Stimulated activated CD8-positive, alpha-beta memory T cell treated with anti-CD3 and anti-CD28 coated beads, Interleukin-2, amount 100 ng/mL, for 48 hours (primary cell): ENCODE measurements around the gene CEP112.

Experiments used
- DNase-seq, 2 donors: peaks; one replicate each; pipeline ENCODE4 v3.0.0-alpha.2; 2020; ENCODE audit warnings: low read depth in 2 of 2

Gene CEP112

DNA sequence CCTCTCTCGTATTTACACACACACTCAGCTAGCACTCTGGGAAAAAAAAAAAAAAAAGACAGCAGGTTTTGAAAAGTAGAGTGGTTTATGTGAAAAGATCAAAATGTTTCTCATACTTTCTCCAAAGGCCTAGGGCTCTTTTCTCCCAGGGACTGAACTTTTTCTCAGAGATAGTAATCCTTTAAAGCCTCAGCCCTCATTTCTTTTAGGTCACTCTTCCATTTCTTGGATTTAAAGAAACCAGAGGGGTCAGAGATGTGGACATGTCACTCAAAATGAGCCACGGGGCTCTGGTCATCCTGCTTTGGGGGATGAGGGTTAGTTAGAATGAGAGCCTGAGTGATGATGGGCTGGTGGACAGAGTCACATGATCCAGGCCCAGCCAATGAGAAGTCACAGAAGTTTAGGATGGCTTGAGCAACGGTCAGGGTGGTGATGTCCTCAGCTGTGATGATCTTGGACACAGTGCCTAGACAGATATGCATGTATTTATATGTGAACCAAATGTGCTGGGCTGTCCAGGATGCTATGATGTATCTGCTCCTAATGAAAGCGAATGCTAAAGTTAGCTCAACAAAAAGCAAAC lies 596.8 kb downstream of the CEP112 start:
- DNase-seq = no peak

DNA sequence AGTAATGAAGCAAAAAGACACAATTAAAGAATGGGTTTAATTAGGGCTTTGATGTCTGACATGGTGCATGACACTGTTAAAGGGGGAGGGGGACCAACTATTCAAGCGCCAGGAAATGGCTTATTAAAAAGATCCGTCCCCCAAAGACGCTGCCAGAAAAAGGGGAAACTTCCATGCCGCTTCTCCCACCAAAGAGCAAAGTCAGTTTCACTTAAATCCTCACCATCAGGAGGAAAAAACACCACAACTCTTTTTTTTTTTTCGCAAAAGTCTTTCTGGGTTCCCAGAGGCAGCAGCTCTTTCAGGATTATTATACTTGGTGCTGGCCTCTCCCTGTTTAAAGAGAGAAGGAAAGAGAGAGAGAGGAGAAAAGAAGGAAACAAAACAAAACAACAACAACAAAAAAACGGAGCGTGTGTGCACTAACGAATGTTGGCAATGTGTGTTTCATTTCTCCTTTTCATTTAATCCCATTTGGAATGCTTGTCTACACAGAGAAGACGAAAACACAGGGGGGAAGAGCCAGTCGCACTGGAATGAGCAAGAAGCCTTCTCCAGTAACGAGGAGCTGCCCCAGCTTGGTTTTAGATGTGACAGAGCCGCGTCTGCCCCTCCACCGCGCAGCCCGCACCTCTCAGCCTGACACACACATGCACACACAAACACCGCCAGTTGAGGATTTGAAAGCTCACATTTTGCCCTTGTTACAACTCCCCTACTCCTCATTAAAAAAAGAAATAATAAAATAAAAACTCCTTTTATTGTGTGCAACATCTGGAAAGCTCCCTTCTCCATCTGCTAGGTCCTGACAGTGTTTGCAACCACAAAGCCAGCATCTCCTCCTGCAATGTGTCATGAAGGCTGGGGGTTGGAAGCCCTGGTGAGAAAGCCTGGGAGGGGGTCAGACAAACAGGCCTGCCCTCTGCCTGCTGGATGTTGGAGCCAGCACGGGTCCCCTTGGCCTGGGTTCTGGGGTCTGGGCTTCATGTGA lies 597.8 kb downstream of the CEP112 start:
- no peak for DNase-seq

DNA sequence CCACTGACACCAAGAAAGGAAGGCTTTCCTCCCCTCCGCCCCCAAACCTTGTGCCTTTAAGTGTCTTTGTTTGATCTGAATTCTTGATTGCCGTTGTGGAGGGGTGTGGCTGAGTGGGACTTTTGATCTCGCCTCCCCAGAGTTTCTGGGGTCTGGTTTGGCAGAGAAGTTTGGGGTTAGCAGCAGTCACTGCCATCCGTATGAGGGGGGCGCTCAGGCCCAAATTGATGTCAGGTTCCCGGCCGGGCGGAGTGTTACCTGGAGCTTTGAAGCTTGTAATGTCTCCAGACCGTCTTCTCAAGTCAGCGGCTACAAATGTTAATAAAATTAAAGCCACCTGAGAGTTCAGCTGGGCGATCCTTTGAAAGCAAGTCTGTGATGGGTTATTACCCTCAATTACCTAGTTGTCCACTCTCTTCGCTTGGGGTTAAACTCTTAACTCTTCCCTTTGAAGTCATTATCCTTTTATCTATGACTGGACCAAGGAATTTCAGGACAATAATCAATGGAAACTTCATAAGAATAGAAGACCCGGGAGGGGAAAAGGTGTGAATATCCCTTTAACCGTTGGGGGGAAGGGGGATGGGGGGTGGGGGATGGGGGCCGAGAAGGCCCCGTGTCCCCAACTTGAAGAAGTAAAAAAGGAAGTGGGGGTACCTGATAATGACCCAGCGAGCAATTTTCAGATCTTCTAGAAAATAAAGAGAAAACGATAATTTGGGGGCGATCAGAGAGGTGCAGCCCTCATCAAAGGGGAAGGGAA lies 598.7 kb downstream of the CEP112 start:
- no peak for DNase-seq

DNA sequence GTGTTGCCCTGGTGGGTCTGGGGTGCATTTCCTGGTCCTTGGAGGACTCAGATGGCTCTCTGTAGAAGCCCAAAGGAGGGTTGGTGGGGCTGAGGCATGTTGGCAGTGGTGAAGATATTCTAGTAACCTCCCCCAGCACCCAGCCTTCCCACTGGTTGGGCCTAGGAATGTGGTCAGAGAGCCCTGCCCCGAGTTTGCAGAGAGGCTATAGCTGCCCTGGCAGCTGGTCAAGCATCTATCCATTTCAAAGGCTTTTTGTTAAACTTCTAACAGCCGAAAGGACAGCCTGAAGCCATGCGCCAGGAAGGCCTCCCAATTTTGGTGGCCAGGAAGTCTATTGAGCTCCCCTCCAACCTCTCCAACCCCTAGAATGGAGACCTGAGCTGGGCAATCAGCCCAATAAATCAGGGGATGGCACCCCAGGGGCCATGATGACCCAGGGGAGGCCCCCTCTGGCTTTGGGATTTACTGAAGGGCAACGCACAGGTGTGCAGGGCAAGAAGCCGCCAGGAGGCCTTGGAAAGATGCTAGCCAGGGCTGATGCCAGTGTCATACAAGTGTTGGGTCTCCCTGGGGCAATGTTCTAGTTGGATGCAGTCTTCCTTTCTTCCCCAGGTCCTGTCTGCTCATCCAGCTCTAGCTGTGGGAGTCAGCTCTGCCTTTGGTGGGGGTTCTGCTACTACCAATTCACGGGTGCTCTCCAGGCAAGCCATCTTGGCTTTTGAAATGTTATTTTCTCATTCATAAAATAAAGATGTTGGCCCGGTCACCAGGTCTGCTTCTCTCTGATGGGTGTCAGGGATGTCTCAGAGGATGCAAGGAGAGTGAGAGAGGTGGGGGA lies 599.6 kb downstream of the CEP112 start:
- DNase-seq = no peak

DNA sequence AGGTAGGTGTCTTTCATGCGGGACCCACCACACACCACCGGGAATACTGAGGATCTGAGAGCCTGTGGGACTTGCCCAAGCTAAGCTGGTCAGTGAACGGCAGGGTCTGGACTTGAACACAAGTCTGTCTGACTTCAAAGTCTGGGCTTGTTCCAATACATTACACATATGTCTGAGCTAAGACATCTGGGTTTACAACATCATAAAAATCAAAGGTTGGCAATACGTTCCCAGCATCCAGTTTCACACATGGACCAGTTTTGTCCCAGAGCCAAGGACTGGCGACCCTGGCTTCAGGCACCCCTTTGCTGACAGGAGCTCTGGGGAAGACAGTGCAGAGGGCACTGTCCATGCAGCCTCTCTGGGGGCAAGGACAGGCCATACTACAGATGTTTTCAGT lies 602.6 kb downstream of the CEP112 start:
- no peak for DNase-seq

DNA sequence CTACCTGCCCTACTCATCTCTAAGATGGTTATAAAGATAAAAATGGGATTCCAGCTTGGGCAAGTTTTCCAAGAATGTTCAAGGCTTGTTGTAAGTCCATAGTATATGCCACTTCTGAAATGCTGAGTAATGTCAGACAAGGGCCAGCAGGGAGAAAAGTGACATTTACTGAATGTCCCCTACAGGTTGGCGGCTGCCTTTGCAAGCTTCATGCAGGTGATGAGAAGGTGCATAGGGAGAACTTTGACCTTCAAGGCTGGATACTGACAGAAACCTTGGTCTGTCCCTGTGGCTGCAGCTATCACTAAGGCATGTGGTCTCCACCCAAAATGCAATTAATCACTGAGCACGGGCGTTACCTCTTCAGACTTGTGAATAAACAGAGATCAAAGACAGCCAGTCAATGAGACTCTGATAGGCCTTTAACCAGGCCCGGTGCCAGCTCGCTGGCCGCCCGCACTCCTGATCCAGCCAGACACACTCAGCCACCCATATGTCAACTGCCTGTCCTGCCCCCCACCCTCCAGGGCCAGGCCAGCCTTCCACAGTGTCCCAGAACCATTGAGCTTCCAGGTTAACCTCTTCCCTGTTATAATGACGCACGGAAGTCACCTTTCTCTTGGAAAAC lies 603.6 kb downstream of the CEP112 start:
- no peak for DNase-seq

DNA sequence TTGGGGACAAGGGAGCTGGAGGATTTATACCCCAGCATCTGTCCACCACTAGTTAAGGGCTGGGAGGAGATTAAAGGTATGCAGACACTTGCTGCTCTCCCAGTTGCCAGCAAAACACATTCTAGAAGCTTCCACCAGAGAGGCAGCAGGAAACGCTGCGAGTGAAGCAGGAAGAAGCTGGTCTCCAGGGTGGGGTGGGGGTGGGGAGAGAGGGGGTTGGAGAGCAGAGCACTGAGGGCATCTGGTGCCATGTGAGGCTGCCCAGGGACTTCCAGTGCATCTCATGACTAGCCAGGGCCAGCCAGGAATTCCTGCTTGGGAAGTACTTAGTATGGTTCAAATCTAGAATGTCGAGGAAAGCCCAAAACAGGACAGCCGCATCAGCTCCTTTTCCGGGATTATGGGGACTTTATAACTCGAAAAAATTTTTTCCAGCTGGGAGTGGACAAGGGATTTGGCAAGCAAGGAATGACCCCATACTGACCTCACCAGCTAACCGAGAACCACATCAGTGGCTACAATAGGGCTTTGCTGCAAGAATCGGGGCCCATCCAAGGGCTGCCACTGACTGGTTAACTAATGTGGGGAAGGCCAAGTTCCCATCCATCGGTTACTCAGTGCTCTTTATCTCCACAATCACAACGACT lies 604.3 kb downstream of the CEP112 start:
- DNase-seq = no peak

DNA sequence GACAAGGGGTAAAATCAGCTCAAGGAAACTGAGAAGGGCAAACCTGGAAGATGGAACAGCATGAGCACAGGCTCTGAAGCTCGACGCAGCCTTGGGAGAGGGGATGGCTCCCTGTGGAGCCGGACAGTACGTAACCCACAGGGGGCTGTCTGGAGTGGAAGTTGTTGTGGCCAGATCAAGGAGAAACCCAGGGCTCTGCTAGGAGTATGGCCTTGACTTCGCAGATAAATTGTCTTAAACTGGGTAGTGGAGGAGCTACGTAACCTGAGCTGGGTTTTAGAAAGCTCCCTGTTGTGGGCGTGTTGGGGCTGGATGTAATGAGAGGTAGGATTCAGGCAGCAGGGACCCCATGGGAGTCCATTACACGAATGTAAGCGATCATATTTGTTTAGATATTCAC lies 605.0 kb downstream of the CEP112 start:
- DNase-seq = no peak
